Mesenchymal stem cell (in vitro differentiated cells and primary cell): ENCODE results near the gene SLC4A2.
A peak's percentile ranks its signal among the peaks of the same experiment; 100 is the strongest.

ENCODE experiments used
- DNase-seq: peaks from one replicate; pipeline ENCODE4 v3.0.0-alpha.2; 2013
- H2AFZ ChIP-seq: one replicate; pipeline ENCODE4 v1.6.1; 2013; ENCODE audit warnings: low read depth, mild to moderate bottlenecking, control low read depth, inconsistent platforms, low read length, moderate library complexity
- H2AK5ac ChIP-seq: 2 replicates; pipeline ENCODE4 v1.6.1; 2013; ENCODE audit warnings: low read length, moderate library complexity, mild to moderate bottlenecking, inconsistent platforms; ENCODE audit not compliant: severe bottlenecking
- H2BK120ac ChIP-seq: one replicate; pipeline ENCODE4 v1.6.1; 2013; ENCODE audit warnings: low read depth, mild to moderate bottlenecking, inconsistent platforms, low read length, moderate library complexity
- H2BK12ac ChIP-seq, 2 experiments: one replicate each; pipeline ENCODE4 v1.6.1; 2013; ENCODE audit warnings: inconsistent platforms in 2 of 2, low read length in 2 of 2, mild to moderate bottlenecking in 2 of 2, moderate library complexity in 2 of 2, control low read depth in 1 of 2
- H2BK15ac ChIP-seq: one replicate; pipeline ENCODE4 v1.6.1; 2013; ENCODE audit warnings: mild to moderate bottlenecking, low read depth, inconsistent platforms; ENCODE audit not compliant: poor library complexity, severe bottlenecking
- H2BK5ac ChIP-seq: 2 replicates; pipeline ENCODE4 v1.6.1; 2013; ENCODE audit warnings: low read depth, mild to moderate bottlenecking, low read length, control low read depth, inconsistent platforms; ENCODE audit not compliant: poor library complexity, severe bottlenecking
- H3K14ac ChIP-seq, 2 experiments: one replicate each; pipeline ENCODE4 v1.6.1; 2013; ENCODE audit warnings: inconsistent platforms in 2 of 2, low read length in 2 of 2, control low read depth in 1 of 2, mild to moderate bottlenecking in 1 of 2, moderate library complexity in 1 of 2
- H3K18ac ChIP-seq, 2 experiments: one replicate each; pipeline ENCODE4 v1.6.1; 2013; ENCODE audit warnings: inconsistent platforms in 2 of 2, low read length in 2 of 2, control low read depth in 1 of 2, low read depth in 1 of 2, mild to moderate bottlenecking in 1 of 2
- H3K23ac ChIP-seq, 2 experiments: one replicate each; pipeline ENCODE4 v1.6.1; 2013; ENCODE audit warnings: inconsistent platforms in 2 of 2, low read length in 2 of 2, mild to moderate bottlenecking in 2 of 2, moderate library complexity in 2 of 2, control low read depth in 1 of 2
- H3K27ac ChIP-seq: 2 replicates; pipeline ENCODE4 v1.5.1; 2013; ENCODE audit warnings: mild to moderate bottlenecking, moderate library complexity, low read length, control low read depth, inconsistent platforms; ENCODE audit not compliant: poor library complexity, severe bottlenecking
- H3K27me3 ChIP-seq, 2 experiments: 2 replicates each; pipeline versions ENCODE4 v1.6.1 to v1.7.0; 2013; ENCODE audit warnings: low read length in 2 of 2, mild to moderate bottlenecking in 2 of 2, moderate library complexity in 2 of 2, control low read depth in 1 of 2, inconsistent platforms in 1 of 2; ENCODE audit not compliant: control insufficient read depth in 1 of 2, insufficient read depth in 1 of 2
- H3K36me3 ChIP-seq, 2 experiments: 2 replicates each; pipeline versions ENCODE4 v1.6.1 to v1.7.0; 2013; ENCODE audit warnings: low read length in 2 of 2, control low read depth in 1 of 2, inconsistent platforms in 1 of 2, low read depth in 1 of 2, mild to moderate bottlenecking in 1 of 2; ENCODE audit not compliant: insufficient read depth in 2 of 2, control insufficient read depth in 1 of 2
- H3K4ac ChIP-seq, 2 experiments: one replicate each; pipeline ENCODE4 v1.6.1; 2013; ENCODE audit warnings: inconsistent platforms in 2 of 2, low read length in 2 of 2, mild to moderate bottlenecking in 2 of 2, moderate library complexity in 2 of 2, control low read depth in 1 of 2, low read depth in 1 of 2
- H3K4me1 ChIP-seq: 2 replicates; pipeline ENCODE4 v1.6.1; 2013; ENCODE audit warnings: low read depth, low read length, control low read depth; ENCODE audit not compliant: control insufficient read depth, insufficient read depth
- H3K4me2 ChIP-seq: 2 replicates; pipeline ENCODE4 v1.6.1; 2013; ENCODE audit warnings: low read length, mild to moderate bottlenecking, inconsistent platforms; ENCODE audit not compliant: poor library complexity, severe bottlenecking
- H3K4me3 ChIP-seq, 2 experiments: 2 replicates each; pipeline versions ENCODE4 v1.5.1 to v1.7.0; 2013; ENCODE audit warnings: low read length in 2 of 2, mild to moderate bottlenecking in 2 of 2, control low read depth in 1 of 2, low read depth in 1 of 2; ENCODE audit not compliant: insufficient read depth in 1 of 2
- H3K79me1 ChIP-seq: replicated peaks from 2 replicates; pipeline ENCODE4 v1.6.1; 2013; ENCODE audit warnings: mild to moderate bottlenecking, control low read depth, low read length, inconsistent platforms; ENCODE audit not compliant: poor library complexity, severe bottlenecking
- H3K9ac ChIP-seq: 2 replicates; pipeline ENCODE4 v1.7.0; 2013; ENCODE audit warnings: mild to moderate bottlenecking, low read length, moderate library complexity
- H3K9me3 ChIP-seq: 2 replicates; pipeline ENCODE4 v1.7.0; 2013; ENCODE audit warnings: mild to moderate bottlenecking, low read length; ENCODE audit not compliant: control insufficient read depth
- H4K8ac ChIP-seq: one replicate; pipeline ENCODE4 v1.6.1; 2013; ENCODE audit warnings: inconsistent platforms, mild to moderate bottlenecking, low read length, moderate library complexity
- H4K91ac ChIP-seq: one replicate; pipeline ENCODE4 v1.6.1; 2013; ENCODE audit warnings: mild to moderate bottlenecking, low read length, inconsistent platforms
- WGBS: methylation state at CpG from one replicate; pipeline ENCODE4 v1.1.7; 2013; ENCODE audit warnings: mixed read lengths; 5-methylcytosine and 5-hydroxymethylcytosine counted together

Gene SLC4A2

DNA sequence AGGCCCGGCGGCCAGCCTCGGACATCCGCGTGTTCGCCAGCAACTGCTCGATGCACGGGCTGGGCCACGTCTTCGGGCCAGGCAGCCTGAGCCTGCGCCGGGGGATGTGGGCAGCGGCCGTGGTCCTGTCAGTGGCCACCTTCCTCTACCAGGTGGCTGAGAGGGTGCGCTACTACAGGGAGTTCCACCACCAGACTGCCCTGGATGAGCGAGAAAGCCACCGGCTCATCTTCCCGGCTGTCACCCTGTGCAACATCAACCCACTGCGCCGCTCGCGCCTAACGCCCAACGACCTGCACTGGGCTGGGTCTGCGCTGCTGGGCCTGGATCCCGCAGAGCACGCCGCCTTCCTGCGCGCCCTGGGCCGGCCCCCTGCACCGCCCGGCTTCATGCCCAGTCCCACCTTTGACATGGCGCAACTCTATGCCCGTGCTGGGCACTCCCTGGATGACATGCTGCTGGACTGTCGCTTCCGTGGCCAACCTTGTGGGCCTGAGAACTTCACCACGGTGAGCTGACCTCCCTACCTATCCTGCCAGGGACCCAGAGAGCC is 10.4 kb upstream of the SLC4A2 start:
- no peak overlapping the region for H2BK5ac ChIP-seq
- peak overlapping the region; percentile 83 for H2BK15ac ChIP-seq
- H4K91ac ChIP-seq, result peak overlapping the region; percentile 52
- peaks cover 8 to 16% of the 10 kb centered on the region in 2 experiments for H3K27me3 ChIP-seq
- no peak overlapping the region for H3K27ac ChIP-seq
- H3K4me2 ChIP-seq, result no peak overlapping the region
- H3K9ac ChIP-seq, result no peak overlapping the region
- 94% methylated on average over 38 of the region's 38 CpGs for WGBS
- H2AFZ ChIP-seq, result no peak overlapping the region
- no peak overlapping the region for H2AK5ac ChIP-seq
- H3K4me1 ChIP-seq, result peaks cover 17% of the 10 kb centered on the region
- no peaks in the 10 kb centered on the region for H3K79me1 ChIP-seq
- no peak overlapping the region for H3K4me3 ChIP-seq
- no peaks in the 10 kb centered on the region for H3K9me3 ChIP-seq
- peaks cover 18 to 46% of the 10 kb centered on the region in 2 experiments for H3K36me3 ChIP-seq
- no peak overlapping the region for H2BK12ac ChIP-seq
- no peak overlapping the region for H2BK120ac ChIP-seq
- no peak for DNase-seq
- no peak overlapping the region for H4K8ac ChIP-seq
- no peak overlapping the region for H3K18ac ChIP-seq
- H3K14ac ChIP-seq, result no peak overlapping the region
- H3K4ac ChIP-seq, result no peak overlapping the region
- no peak overlapping the region for H3K23ac ChIP-seq

DNA sequence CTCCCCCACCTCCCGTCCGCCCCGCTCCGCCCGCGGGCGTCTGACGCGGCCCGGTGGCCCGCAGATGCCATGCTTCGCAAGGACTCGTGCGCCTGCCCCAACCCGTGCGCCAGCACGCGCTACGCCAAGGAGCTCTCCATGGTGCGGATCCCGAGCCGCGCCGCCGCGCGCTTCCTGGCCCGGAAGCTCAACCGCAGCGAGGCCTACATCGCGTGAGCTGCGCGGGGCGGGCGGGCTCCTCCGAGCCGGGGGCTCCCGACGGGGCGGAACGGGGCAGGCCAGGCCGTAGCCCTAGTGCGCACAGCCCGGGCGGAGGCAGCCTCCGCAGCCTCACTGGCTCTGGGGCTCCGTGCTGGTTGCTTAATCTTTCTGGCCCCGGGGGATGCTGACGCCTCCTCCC is 8.3 kb upstream of the SLC4A2 start:
- Histone ChIP-seq H2AK5ac (no peak overlapping the region), H3K4ac (no peak overlapping the region), H3K4me3 (peak overlapping the region; percentile 3 to 37), H3K27me3 (peaks cover 8 to 16% of the 10 kb centered on the region in 2 experiments), H3K14ac (no peak overlapping the region), H3K27ac (no peak overlapping the region), H3K18ac (no peak overlapping the region), H3K9ac (no peak overlapping the region), H2BK120ac (no peak overlapping the region), H3K23ac (no peak overlapping the region), H2BK15ac (peak overlapping the region; percentile 49), H3K36me3 (peaks cover 19 to 47% of the 10 kb centered on the region in 2 experiments), H3K4me1 (peaks cover 17% of the 10 kb centered on the region), H4K8ac (no peak overlapping the region), H2BK5ac (no peak overlapping the region), H4K91ac (no peak overlapping the region), H2AFZ (no peak overlapping the region), H3K79me1 (peaks cover 4% of the 10 kb centered on the region), H2BK12ac (no peak overlapping the region), H3K4me2 (peak overlapping the region; percentile 62), H3K9me3 (no peaks in the 10 kb centered on the region)
- WGBS, result 2% methylated on average over 44 of the region's 50 CpGs
- DNase-seq, result peak; percentile 87

DNA sequence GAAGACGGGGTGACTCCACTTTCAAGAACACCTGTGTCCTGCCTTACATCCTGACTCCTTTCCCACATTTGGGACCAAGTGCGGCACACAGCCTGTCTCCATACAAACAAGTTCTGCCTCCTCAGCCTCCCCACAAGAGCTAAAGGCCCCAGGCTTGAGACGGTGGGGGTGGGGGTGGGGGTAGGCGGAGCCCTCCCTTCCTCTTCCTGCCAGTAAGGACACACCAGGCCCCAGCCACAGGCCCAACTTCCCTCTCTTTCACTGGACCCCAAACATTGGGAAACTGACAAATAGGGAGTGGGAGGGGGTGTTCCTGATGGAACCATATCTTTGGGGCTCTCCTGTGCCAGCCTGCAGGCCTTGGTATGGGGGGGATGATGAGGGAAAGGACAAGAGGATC is 6.3 kb upstream of the SLC4A2 start:
- Histone ChIP-seq H2BK5ac (no peak overlapping the region), H3K4me3 (no peak overlapping the region), H3K4me2 (no peak overlapping the region), H3K9ac (no peak overlapping the region), H3K18ac (no peak overlapping the region), H2BK120ac (no peak overlapping the region), H3K27ac (no peak overlapping the region), H3K79me1 (peaks cover 15% of the 10 kb centered on the region), H3K23ac (no peak overlapping the region), H2BK15ac (no peak overlapping the region), H2BK12ac (no peak overlapping the region), H3K14ac (no peak overlapping the region), H2AK5ac (no peak overlapping the region), H3K4me1 (peaks cover 18% of the 10 kb centered on the region), H3K9me3 (no peaks in the 10 kb centered on the region), H3K27me3 (peaks cover 8 to 16% of the 10 kb centered on the region in 2 experiments), H4K8ac (no peak overlapping the region), H3K4ac (no peak overlapping the region), H2AFZ (no peak overlapping the region), H4K91ac (no peak overlapping the region), H3K36me3 (peaks cover 19 to 41% of the 10 kb centered on the region in 2 experiments)
- no peak for DNase-seq
- WGBS, result no CpG with 5 or more reads among the region's 4 CpGs

DNA sequence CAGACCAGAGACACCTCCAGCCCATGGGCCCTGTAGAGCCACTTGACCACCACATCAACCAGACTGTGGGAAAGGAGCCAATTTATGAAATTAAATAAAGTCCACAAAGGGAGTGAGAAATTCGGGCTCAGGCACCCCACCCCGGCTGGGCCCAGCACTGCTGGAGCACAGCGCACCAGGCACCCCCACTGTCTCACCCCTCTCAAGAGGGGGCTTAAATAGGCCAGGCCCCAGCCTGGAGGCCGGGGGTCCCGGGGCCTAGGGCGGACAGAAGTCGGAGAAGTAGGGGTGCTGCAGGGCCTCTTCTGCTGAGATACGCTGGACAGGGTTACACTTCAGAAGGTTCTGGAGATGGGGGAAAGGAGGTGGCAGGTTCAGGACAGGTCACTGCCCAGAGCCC is 5.6 kb upstream of the SLC4A2 start:
- Histone ChIP-seq H3K4ac (no peak overlapping the region), H4K8ac (no peak overlapping the region), H3K79me1 (peaks cover 15% of the 10 kb centered on the region), H3K27me3 (peaks cover 8 to 16% of the 10 kb centered on the region in 2 experiments), H3K36me3 (peaks cover 19 to 41% of the 10 kb centered on the region in 2 experiments), H2AK5ac (no peak overlapping the region), H3K9me3 (no peaks in the 10 kb centered on the region), H2BK120ac (no peak overlapping the region), H3K27ac (no peak overlapping the region), H4K91ac (no peak overlapping the region), H3K9ac (no peak overlapping the region), H3K4me2 (no peak overlapping the region), H3K14ac (no peak overlapping the region), H2BK5ac (no peak overlapping the region), H3K18ac (no peak overlapping the region), H3K4me3 (no peak overlapping the region), H2BK15ac (no peak overlapping the region), H3K4me1 (peaks cover 22% of the 10 kb centered on the region), H2AFZ (no peak overlapping the region), H2BK12ac (no peak overlapping the region), H3K23ac (no peak overlapping the region)
- WGBS, result 97% methylated on average over 8 of the region's 8 CpGs
- DNase-seq, result no peak
